Measurements from ENCODE around the gene TSHZ1. TPM values are rescaled to one million over a fixed set of nuclear protein-coding genes. Genes with fewer than 3 reads are reported as not detected.
"Not testable (repeated sequence)": the region's sequence is repeated elsewhere in the genome, so short reads cannot be mapped to it uniquely, and the experiment has no call there.

Gene TSHZ1
- total and polyA plus RNA-seq, 10 donors: 4.1 to 26.4 (median 18.2) TPM

DNA sequence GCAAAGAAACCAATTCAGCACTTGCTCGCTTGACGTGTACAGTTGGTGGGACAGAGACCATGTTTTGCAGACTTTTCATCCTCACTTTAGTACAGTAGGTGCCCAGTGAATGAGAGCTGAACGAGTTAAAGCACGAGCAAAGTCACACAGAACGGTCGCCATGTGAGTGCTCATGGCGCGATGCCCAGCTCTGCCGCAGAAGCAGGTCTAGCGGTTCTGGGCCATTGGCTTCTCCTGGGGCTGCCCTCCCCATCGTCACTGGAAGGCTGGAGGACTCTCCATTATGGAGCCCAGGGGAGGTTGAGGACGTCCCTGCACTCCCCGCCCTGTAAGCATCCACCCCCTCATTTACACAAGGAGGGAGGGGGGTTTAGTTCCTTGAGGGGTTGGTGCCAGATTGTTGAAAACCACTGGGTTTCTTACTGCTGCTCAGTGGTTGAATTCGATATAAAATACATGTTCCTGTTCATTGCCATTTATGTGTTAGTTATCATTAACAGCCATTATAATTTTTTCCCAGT lies 26.6 kb upstream of the TSHZ1 start:
- intact Hi-C loops (cut with DNase I; ENCODE audit: low total_unique reads): no loop called here
- TF ChIP-seq POLR2AphosphoS5 (IDR thresholded peaks at IDR 0.05): no peak
- Histone ChIP-seq H3K4me1 (no peaks in the 10 kb centered on the region), H3K4me3 (no peak overlapping the region), H3K27me3 (replicated peaks in 1 of 7) (peaks cover 0 to 11% (median 0%) of the 10 kb centered on the region in 7 donors), H3K36me3 (no peaks in the 10 kb centered on the region), H3K9me3 (no peaks in the 10 kb centered on the region), H3K27ac (no peak overlapping the region)
- peak; percentile 29 for DNase-seq
- WGBS, 5 donors: 94 to 96% (median 95%) methylated on average over 14 of the region's 14 CpGs

DNA sequence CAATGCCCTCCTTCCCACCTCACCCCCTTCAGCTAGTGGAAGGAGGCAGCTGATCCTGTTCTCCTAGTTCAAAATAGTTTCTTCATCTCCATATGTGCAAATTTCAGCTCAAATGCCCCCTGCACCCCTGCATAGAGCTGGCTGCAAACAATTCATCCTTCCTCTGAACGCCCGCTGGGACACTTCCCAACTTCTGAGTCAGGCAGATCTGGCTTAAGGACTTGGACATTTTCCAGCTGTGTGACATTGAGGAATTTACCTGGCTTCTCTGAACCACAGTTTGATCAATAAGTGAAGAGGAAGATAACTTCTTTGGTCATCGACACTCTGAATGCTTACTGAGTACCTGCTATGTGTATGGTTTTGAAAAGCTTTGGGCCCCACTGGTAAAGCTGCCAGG lies 25.1 kb upstream of the TSHZ1 start:
- no peak overlapping the region for H3K27ac ChIP-seq
- H3K4me3 ChIP-seq: no peak overlapping the region
- TF ChIP-seq POLR2AphosphoS5 (IDR thresholded peaks at IDR 0.05): no peak
- TF ChIP-seq, protein P1, sequence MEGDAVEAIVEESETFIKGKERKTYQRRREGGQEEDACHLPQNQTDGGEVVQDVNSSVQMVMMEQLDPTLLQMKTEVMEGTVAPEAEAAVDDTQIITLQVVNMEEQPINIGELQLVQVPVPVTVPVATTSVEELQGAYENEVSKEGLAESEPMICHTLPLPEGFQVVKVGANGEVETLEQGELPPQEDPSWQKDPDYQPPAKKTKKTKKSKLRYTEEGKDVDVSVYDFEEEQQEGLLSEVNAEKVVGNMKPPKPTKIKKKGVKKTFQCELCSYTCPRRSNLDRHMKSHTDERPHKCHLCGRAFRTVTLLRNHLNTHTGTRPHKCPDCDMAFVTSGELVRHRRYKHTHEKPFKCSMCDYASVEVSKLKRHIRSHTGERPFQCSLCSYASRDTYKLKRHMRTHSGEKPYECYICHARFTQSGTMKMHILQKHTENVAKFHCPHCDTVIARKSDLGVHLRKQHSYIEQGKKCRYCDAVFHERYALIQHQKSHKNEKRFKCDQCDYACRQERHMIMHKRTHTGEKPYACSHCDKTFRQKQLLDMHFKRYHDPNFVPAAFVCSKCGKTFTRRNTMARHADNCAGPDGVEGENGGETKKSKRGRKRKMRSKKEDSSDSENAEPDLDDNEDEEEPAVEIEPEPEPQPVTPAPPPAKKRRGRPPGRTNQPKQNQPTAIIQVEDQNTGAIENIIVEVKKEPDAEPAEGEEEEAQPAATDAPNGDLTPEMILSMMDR (IDR thresholded peaks at IDR 0.05 in 8 of 11, conservative IDR thresholded peaks at IDR 0.05 in 3 of 11): no peak
- TF ChIP-seq POLR2A (IDR thresholded peaks at IDR 0.05): no peak
- H3K4me1 ChIP-seq: no peaks in the 10 kb centered on the region
- H3K36me3 ChIP-seq: no peaks in the 10 kb centered on the region
- WGBS, 5 donors: 83 to 98% (median 94%) methylated on average over 3 of the region's 3 CpGs
- no peaks in the 10 kb centered on the region for H3K9me3 ChIP-seq
- intact Hi-C loops (cut with DNase I; ENCODE audit: low total_unique reads): no loop called here
- DNase-seq: no peak
- peaks cover 0 to 11% (median 0%) of the 10 kb centered on the region in 7 donors for H3K27me3 ChIP-seq (replicated peaks in 1 of 7)

DNA sequence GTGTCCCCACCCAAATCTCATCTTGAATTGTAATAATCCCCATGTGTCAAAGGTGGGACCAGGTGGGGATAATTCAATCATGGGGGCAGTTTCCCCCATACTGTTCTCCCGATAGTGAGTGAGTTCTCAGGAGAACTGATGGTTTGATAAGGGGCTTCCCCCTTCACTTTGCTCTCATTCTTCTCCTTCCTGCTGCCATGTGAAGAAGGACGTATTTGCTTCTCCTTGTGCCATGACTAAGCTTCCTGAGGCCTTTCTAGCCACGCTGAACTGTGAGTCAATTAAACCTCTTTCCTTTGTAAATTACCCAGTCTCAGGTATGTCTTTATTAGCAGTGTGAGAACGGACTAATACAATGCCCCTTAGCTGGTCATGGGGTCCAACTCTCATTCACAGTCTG lies 22.9 kb upstream of the TSHZ1 start:
- H3K9me3 ChIP-seq; H3K4me1 ChIP-seq; H3K4me3 ChIP-seq; DNase-seq; intact Hi-C loops (cut with DNase I; ENCODE audit: low total_unique reads); H3K36me3 ChIP-seq; H3K27ac ChIP-seq: not testable (repeated sequence)
- WGBS, 5 donors: 62 to 73% (median 68%) methylated on average over 4 of the region's 4 CpGs
- peaks cover 0 to 11% (median 0%) of the 10 kb centered on the region in 7 donors for H3K27me3 ChIP-seq (replicated peaks in 1 of 7)

DNA sequence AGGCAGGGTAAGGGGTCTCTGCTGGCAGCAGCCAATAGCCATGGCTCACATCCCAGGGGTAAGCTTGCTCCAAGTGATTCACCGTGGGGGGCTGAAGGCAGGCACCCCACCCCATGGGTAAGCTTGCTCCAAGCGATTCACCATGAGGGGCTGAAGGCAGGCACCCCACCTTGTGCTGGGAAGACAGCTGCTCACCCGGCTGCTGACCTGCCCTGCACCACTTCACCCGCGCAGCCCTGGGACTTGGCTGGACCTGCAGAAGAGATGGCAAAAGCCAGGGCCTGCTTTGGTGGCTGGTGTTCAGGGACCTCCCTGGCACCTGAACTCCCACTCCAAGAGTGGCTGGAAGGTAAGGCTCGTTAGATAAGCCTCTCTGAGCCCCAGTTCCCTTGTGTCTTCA lies 20.9 kb upstream of the TSHZ1 start:
- no peaks in the 10 kb centered on the region for H3K36me3 ChIP-seq
- TF ChIP-seq POLR2AphosphoS5 (IDR thresholded peaks at IDR 0.05) (no peak), POLR2A (IDR thresholded peaks at IDR 0.05) (no peak)
- TF ChIP-seq, protein P1 (IDR thresholded peaks at IDR 0.05 in 8 of 11, conservative IDR thresholded peaks at IDR 0.05 in 3 of 11): no peak
- DNase-seq: no peak
- no peaks in the 10 kb centered on the region for H3K9me3 ChIP-seq
- intact Hi-C loops (cut with DNase I; ENCODE audit: low total_unique reads): no loop called here
- no peak overlapping the region for H3K27ac ChIP-seq
- H3K27me3 ChIP-seq (replicated peaks in 1 of 7): peaks cover 0 to 7% (median 0%) of the 10 kb centered on the region in 7 donors
- H3K4me1 ChIP-seq: no peaks in the 10 kb centered on the region
- WGBS, 5 donors: 50 to 100% (median 94%) methylated on average over 1 to 6 of the region's 6 CpGs
- no peak overlapping the region for H3K4me3 ChIP-seq

DNA sequence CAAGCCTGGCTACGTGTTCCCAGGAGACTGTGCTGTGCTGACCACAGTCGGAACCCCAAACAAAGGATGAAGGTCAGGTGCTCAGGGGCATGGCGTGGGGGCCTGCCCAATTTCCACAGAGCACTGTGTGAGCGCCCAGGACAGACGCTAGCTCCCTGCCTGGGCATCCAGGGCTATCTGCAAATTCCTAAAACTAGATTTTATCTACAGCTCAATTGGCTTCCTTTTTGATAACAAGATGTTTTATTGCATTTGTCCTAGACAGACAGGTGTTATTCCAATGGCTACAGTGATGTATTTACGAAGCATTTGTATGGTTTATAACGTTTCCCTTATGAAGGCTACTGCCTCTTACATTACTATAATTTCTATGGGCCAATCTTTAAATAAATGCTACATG lies 17.7 kb upstream of the TSHZ1 start:
- H3K36me3 ChIP-seq: no peaks in the 10 kb centered on the region
- H3K9me3 ChIP-seq: no peaks in the 10 kb centered on the region
- DNase-seq: no peak
- no peak overlapping the region for H3K4me3 ChIP-seq
- no peaks in the 10 kb centered on the region for H3K27me3 ChIP-seq (replicated peaks in 1 of 7)
- TF ChIP-seq, protein P1 (IDR thresholded peaks at IDR 0.05 in 8 of 11, conservative IDR thresholded peaks at IDR 0.05 in 3 of 11): no peak
- TF ChIP-seq POLR2A (IDR thresholded peaks at IDR 0.05) (no peak), POLR2AphosphoS5 (IDR thresholded peaks at IDR 0.05) (peak in 1 of 3 donors; percentile 16)
- 67 to 87% (median 80%) methylated on average over 7 of the region's 7 CpGs for WGBS, 5 donors
- no peak overlapping the region for H3K27ac ChIP-seq
- H3K4me1 ChIP-seq: peaks cover 0 to 5% (median under 1%) of the 10 kb centered on the region in 6 donors
- intact Hi-C loops (cut with DNase I; ENCODE audit: low total_unique reads): no loop called here

Data from spleen (tissue), 11 donors.